ENCODE measurements around the gene UBE2G2. TPM values are rescaled to one million over a fixed set of nuclear protein-coding genes. Genes with fewer than 3 reads are reported as not detected.

UBE2G2 gene
- total and polyA plus RNA-seq, 11 donors, result 44.3 to 84.4 (median 63.3) TPM

DNA sequence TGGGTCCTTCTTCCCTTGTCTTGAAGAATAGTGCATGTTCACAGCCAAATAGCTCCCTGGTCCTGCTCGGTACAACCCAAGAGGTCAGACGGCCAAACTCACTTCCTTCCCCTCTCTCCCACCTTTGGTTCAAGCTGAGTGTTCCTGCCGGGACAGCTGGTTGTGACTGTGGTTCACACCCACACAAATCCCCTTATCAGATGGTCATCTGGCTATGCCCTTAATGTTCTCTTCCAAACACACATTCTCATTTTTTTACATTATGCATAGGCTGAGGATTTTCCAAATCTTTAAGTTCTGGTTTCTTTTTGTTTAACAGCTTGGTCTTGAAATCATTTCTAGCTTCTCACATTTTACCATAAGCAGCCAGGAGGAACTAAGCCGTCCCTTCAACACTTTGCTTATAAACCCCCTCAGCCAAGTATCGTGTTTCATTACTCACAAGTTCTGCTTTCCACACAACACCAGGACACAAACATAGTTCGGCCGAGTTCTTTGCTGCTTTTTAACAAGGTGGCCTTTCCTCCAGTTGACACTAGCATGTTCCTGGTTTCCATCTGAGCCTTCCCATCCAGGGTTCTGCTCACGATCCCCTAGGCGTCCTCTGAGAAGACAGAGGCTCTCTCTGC, 70.6 kb downstream of the UBE2G2 start:
- H3K4me1 ChIP-seq, result no peaks in the 10 kb centered on the region
- intact Hi-C loops (cut with DNase I), result loop anchor here in 1 of 10 donors (10.0 kb wide), 1 partner anchor 216 kb away; no protein-coding TSS in a partner anchor
- no peak for ATAC-seq
- 58 to 64% (median 60%) methylated on average over 9 of the region's 9 CpGs for WGBS, 4 donors
- H3K36me3 ChIP-seq, result no peaks in the 10 kb centered on the region
- no peak overlapping the region for H3K4me3 ChIP-seq
- no peak overlapping the region for H3K27ac ChIP-seq
- peaks cover 0 to 6% (median 0%) of the 10 kb centered on the region in 12 donors for H3K9me3 ChIP-seq
- no peak for TF ChIP-seq CTCF (IDR thresholded peaks at IDR 0.05)
- no peak for TF ChIP-seq POLR2A (IDR thresholded peaks at IDR 0.05)
- no peak for DNase-seq
- peaks cover 0 to 21% (median 0%) of the 10 kb centered on the region in 9 donors for H3K27me3 ChIP-seq

GRCh38 chr21:44730028-44730395, 71.6 kb downstream of the UBE2G2 start:
- no peaks in the 10 kb centered on the region for H3K9me3 ChIP-seq
- DNase-seq (no peak), ATAC-seq (no peak)
- H3K36me3 ChIP-seq, result no peaks in the 10 kb centered on the region
- 90 to 94% (median 91%) methylated on average over 7 of the region's 7 CpGs for WGBS, 4 donors
- intact Hi-C loops (cut with DNase I), result loop anchor here in 1 of 10 donors (10.0 kb wide), 1 partner anchor 215 kb away; no protein-coding TSS in a partner anchor
- H3K4me3 ChIP-seq, result no peak overlapping the region
- no peaks in the 10 kb centered on the region for H3K4me1 ChIP-seq
- no peak overlapping the region for H3K27ac ChIP-seq
- no peak for TF ChIP-seq CTCF (IDR thresholded peaks at IDR 0.05)
- TF ChIP-seq POLR2A (IDR thresholded peaks at IDR 0.05), result no peak
- H3K27me3 ChIP-seq, result peaks cover 0 to 29% (median under 1%) of the 10 kb centered on the region in 9 donors

GRCh38 chr21:44729336-44730027, 72.1 kb downstream of the UBE2G2 start:
- H3K4me1 ChIP-seq, result no peaks in the 10 kb centered on the region
- intact Hi-C loops (cut with DNase I), result loop anchor here in 2 of 10 donors (10.0 kb wide), 2 partner anchors 65 to 215 kb away; partner anchors contain the start of gene KRTAP12-2 (in 1 of the 2)
- H3K9me3 ChIP-seq, result no peaks in the 10 kb centered on the region
- no peak for ATAC-seq
- H3K27ac ChIP-seq, result no peak overlapping the region
- no peak overlapping the region for H3K4me3 ChIP-seq
- no peak for DNase-seq
- H3K27me3 ChIP-seq, result peaks cover 0 to 34% (median 5%) of the 10 kb centered on the region in 9 donors
- H3K36me3 ChIP-seq, result no peaks in the 10 kb centered on the region
- TF ChIP-seq CTCF (IDR thresholded peaks at IDR 0.05) (no peak), POLR2A (IDR thresholded peaks at IDR 0.05) (no peak)
- 90 to 93% (median 90%) methylated on average over 20 to 23 of the region's 23 CpGs for WGBS, 4 donors

DNA sequence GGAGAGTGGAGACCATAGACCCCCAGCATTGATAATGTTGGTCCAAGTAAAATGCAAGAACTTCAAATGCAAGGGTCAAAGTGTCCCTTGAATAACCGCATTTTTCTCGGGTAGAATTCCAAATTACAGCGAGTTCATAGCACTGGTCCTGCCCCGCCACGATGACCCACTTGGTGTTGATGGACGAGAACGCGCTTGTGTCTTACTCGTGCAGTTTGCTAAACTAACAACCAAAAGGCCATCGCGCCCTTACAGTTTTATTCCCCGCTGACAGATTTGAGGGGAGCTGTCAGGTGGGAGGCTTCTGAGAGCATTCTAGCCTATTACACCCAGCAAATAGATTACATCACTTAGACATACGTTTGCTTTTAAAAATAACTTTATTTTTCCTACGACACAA, 72.9 kb downstream of the UBE2G2 start:
- no peak for TF ChIP-seq CTCF (IDR thresholded peaks at IDR 0.05)
- no peak for TF ChIP-seq POLR2A (IDR thresholded peaks at IDR 0.05)
- Histone ChIP-seq H3K27ac (no peak overlapping the region), H3K9me3 (no peaks in the 10 kb centered on the region), H3K4me3 (no peak overlapping the region), H3K36me3 (no peaks in the 10 kb centered on the region), H3K27me3 (peaks cover 3 to 42% (median 12%) of the 10 kb centered on the region in 9 donors), H3K4me1 (peaks cover 0 to 2% (median 0%) of the 10 kb centered on the region in 12 donors)
- ATAC-seq (no peak), DNase-seq (no peak)
- intact Hi-C loops (cut with DNase I), result loop anchor here in 1 of 10 donors (10.0 kb wide), 1 partner anchor 64 kb away; the partner anchor contains the start of gene KRTAP12-2
- 89 to 93% (median 90%) methylated on average over 14 of the region's 14 CpGs for WGBS, 4 donors

Data from heart left ventricle (tissue), 16 donors.